Dermis blood vessel endothelial cell (primary cell): Measurements from ENCODE around the gene TRIM27. TPM values are rescaled to one million over a fixed set of nuclear protein-coding genes. Genes with fewer than 3 reads are reported as not detected.
"Not testable (repeated sequence)": the region's sequence is repeated elsewhere in the genome, so short reads cannot be mapped to it uniquely, and the experiment has no call there.

ENCODE experiments used
- DNase-seq: peaks from one replicate; pipeline ENCODE4 v3.0.0; 2010
- total RNA-seq: library from RNA; depleted of rRNA; stranded (reverse); fragments of >200 nt; gene quantifications from 2 replicates; pipeline ENCODE4 v1.2.3, GENCODE V29; 2014

TRIM27 gene
- 72.9 and 83.0 TPM in 2 replicates for total RNA-seq

GRCh38 chr6:28923318-28924102, at the start of gene TRIM27:
Gene TRIM27 (minus strand): TSS chr6:28923985. CDS start chr6:28923632, 353 bp downstream.
- peak; percentile 88 for DNase-seq

GRCh38 chr6:28970056-28970455, 46.3 kb upstream of the TRIM27 start:
- not testable (repeated sequence) for DNase-seq

- no peak for DNase-seq
These were observed 45.3 kb upstream of the TRIM27 start for GRCh38 chr6:28969129-28969528.

GRCh38 chr6:28968476-28968875, 44.7 kb upstream of the TRIM27 start:
- no peak for DNase-seq

GRCh38 chr6:28965706-28966105, 41.9 kb upstream of the TRIM27 start:
- DNase-seq: no peak

GRCh38 chr6:28960846-28961500, 37.2 kb upstream of the TRIM27 start:
- DNase-seq: no peak

- DNase-seq: not testable (repeated sequence)
These were observed 34.9 kb upstream of the TRIM27 start for GRCh38 chr6:28958561-28959243.

GRCh38 chr6:28957795-28958314, 34.1 kb upstream of the TRIM27 start:
- DNase-seq: not testable (repeated sequence)

- no peak for DNase-seq
These were observed 32.5 kb upstream of the TRIM27 start for GRCh38 chr6:28956331-28956730.

GRCh38 chr6:28953585-28954258, 29.9 kb upstream of the TRIM27 start:
- peak; percentile 29 for DNase-seq

- peak; percentile 64 for DNase-seq
These were observed 29.3 kb upstream of the TRIM27 start for GRCh38 chr6:28953039-28953584.

- DNase-seq: not testable (repeated sequence)
These were observed 25.9 kb upstream of the TRIM27 start for GRCh38 chr6:28949656-28950195.

GRCh38 chr6:28948782-28949486, 25.1 kb upstream of the TRIM27 start:
- DNase-seq: no peak

GRCh38 chr6:28947831-28948270, 24.1 kb upstream of the TRIM27 start:
- DNase-seq: peak; percentile 40

- no peak for DNase-seq
These were observed 23.4 kb upstream of the TRIM27 start for GRCh38 chr6:28947067-28947765.

- no peak for DNase-seq
These were observed 21.6 kb upstream of the TRIM27 start for GRCh38 chr6:28945349-28945748.

- peak; percentile 87 for DNase-seq
These were observed 20.7 kb upstream of the TRIM27 start for GRCh38 chr6:28944412-28944865.

GRCh38 chr6:28943557-28944411, 20.0 kb upstream of the TRIM27 start:
- peak; percentile 85 for DNase-seq

GRCh38 chr6:28943223-28943556, 19.4 kb upstream of the TRIM27 start:
- DNase-seq: no peak
